ENCODE data around the gene ALS2.

DNA sequence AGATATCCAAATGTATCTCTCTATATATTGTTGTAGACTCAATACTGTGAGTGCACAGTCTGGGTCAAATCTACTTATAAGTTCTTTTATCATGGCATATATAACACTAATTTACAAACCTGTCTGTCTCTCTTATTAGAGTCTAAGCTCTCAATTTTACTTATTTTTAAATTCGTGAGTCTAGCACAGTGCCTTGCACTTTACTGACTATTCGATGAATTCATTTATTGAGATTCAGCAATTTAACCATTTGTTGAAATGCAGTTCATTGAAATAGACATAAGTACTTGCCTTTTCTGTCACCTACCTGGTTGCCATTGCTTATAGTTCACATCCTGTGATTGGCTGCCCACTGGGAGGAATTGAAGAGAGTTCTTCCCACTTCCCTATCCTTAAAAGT is 10.3 kb upstream of the ALS2 start:
- TF ChIP-seq YY1 (IDR thresholded peaks at IDR 0.05; ENCODE audit: insufficient read depth, insufficient read length) (no peak), SUZ12 (IDR thresholded peaks at IDR 0.05; ENCODE audit: extremely low read depth, insufficient read depth, insufficient read length) (no peak), ZNF274 (IDR thresholded peaks at IDR 0.05; ENCODE audit: low read depth, low read length) (no peak)

Data from NT2/D1 (cell line).